WTC11 (cell line): ENCODE data around the gene KRTAP19-6. TPM values are rescaled to one million over a fixed set of nuclear protein-coding genes. Genes with fewer than 3 reads are reported as not detected.
"Not testable (repeated sequence)": the region's sequence is repeated elsewhere in the genome, so short reads cannot be mapped to it uniquely, and the experiment has no call there.

Experiments
- ATAC-seq: fragments of 200-7000 bp; cut with Tn5 transposase; 2 replicates; pipeline ENCODE4 v1.10.0; 2021; ENCODE audit warnings: mild to moderate bottlenecking, moderate library complexity
- CTCF ChIA-PET: fragments of 300-600 bp; sonication (Branson Sonifier 250); formaldehyde crosslinking; loops from one replicate; lab custom pipeline; 2021; ENCODE audit warnings: antibody characterized with exemption; lab: Charles Lee
- POLR2A ChIA-PET: fragments of 350-600 bp; sonication (Branson Sonifier 250); formaldehyde crosslinking; loops from one replicate; lab custom pipeline; 2021; ENCODE audit warnings: antibody characterized with exemption; lab: Charles Lee
- DNase-seq: peaks from one replicate; pipeline ENCODE4 v3.0.0; 2021; ENCODE audit warnings: low spot score
- H3K27ac Mint-ChIP-seq: 2 replicates; pipeline ENCODE4 v1.8.0; 2021; ENCODE audit warnings: mixed read lengths
- H3K27me3 Mint-ChIP-seq: 2 replicates; pipeline ENCODE4 v1.8.0; 2021; ENCODE audit warnings: low read depth, mild to moderate bottlenecking, moderate library complexity, mixed read lengths
- H3K36me3 Mint-ChIP-seq: 2 replicates; pipeline ENCODE4 v1.8.0; 2021; ENCODE audit warnings: mixed read lengths
- H3K4me1 Mint-ChIP-seq: 2 replicates; pipeline ENCODE4 v1.8.0; 2022; ENCODE audit warnings: mixed read lengths
- H3K4me3 Mint-ChIP-seq: 2 replicates; pipeline ENCODE4 v1.8.0; 2021; ENCODE audit warnings: mild to moderate bottlenecking, moderate library complexity, mixed read lengths
- H3K9me3 Mint-ChIP-seq: 2 replicates; pipeline ENCODE4 v1.8.0; 2021; ENCODE audit warnings: mixed read lengths
- ARID4B ChIP-seq: sonication (generic); formaldehyde crosslinking; IDR thresholded peaks from 2 replicates; pipeline ENCODE4 v1.8.0; 2023; ENCODE audit warnings: missing genetic modification reagents, mild to moderate bottlenecking, borderline replicate concordance
- ATF3 ChIP-seq: sonication (generic); formaldehyde crosslinking; conservative IDR thresholded peaks from 2 replicates; pipeline ENCODE4 v1.8.1; 2022; ENCODE audit warnings: mild to moderate bottlenecking, missing genetic modification reagents
- ATF6 ChIP-seq: sonication (generic); formaldehyde crosslinking; IDR thresholded peaks from 2 replicates; pipeline ENCODE4 v1.8.1; 2023; ENCODE audit warnings: mild to moderate bottlenecking, missing genetic modification reagents
- CTCF ChIP-seq: fragments of 200-600 bp; IDR thresholded peaks from 2 replicates; pipeline ENCODE4 v1.8.0; 2022; ENCODE audit warnings: antibody characterized with exemption
- ELF4 ChIP-seq: sonication (generic); formaldehyde crosslinking; IDR thresholded peaks from 2 replicates; pipeline ENCODE4 v1.8.1; 2022; ENCODE audit warnings: low read depth, mild to moderate bottlenecking, moderate library complexity, missing genetic modification reagents
- EMX1 ChIP-seq: fragments of 250-450 bp; sonication (Bioruptor Pico); IDR thresholded peaks from 2 replicates; pipeline ENCODE4 v1.8.0; 2021; ENCODE audit warnings: mild to moderate bottlenecking
- ETV6 ChIP-seq: sonication (generic); formaldehyde crosslinking; IDR thresholded peaks from 2 replicates; pipeline ENCODE4 v1.8.1; 2022; ENCODE audit warnings: mild to moderate bottlenecking, missing genetic modification reagents
- HMGA2 ChIP-seq: fragments of 250-450 bp; sonication (Bioruptor Pico); IDR thresholded peaks from 2 replicates; pipeline ENCODE4 v1.4.0; 2021; ENCODE audit warnings: mild to moderate bottlenecking, moderate library complexity
- IRF2 ChIP-seq: sonication (generic); formaldehyde crosslinking; IDR thresholded peaks from 2 replicates; pipeline ENCODE4 v1.8.0; 2022; ENCODE audit warnings: low read depth, missing genetic modification reagents, borderline replicate concordance
- JAZF1 ChIP-seq: fragments of 250-450 bp; sonication (Bioruptor Pico); IDR thresholded peaks from 2 replicates; pipeline ENCODE4 v1.9.0; 2021; ENCODE audit warnings: moderate library complexity, mild to moderate bottlenecking, inconsistent platforms
- KAT7 ChIP-seq: sonication (generic); formaldehyde crosslinking; IDR thresholded peaks from 2 replicates; pipeline ENCODE4 v1.8.1; 2023; ENCODE audit warnings: missing genetic modification reagents, mild to moderate bottlenecking, borderline replicate concordance
- MAX ChIP-seq: sonication (generic); formaldehyde crosslinking; IDR thresholded peaks from 2 replicates; pipeline ENCODE4 v1.8.0; 2022; ENCODE audit warnings: mild to moderate bottlenecking, missing genetic modification reagents
- MLX ChIP-seq: sonication (generic); formaldehyde crosslinking; IDR thresholded peaks from 2 replicates; pipeline ENCODE4 v1.8.1; 2023; ENCODE audit warnings: mild to moderate bottlenecking, missing genetic modification reagents, moderate library complexity
- MYBL2 ChIP-seq: sonication (generic); formaldehyde crosslinking; IDR thresholded peaks from 2 replicates; pipeline ENCODE4 v1.8.1; 2023; ENCODE audit warnings: mild to moderate bottlenecking, moderate library complexity, missing genetic modification reagents
- NFYB ChIP-seq: sonication (generic); formaldehyde crosslinking; conservative IDR thresholded peaks from 2 replicates; pipeline ENCODE4 v1.8.0; 2022; ENCODE audit warnings: low read depth, missing genetic modification reagents
- NR3C1 ChIP-seq: sonication (generic); formaldehyde crosslinking; conservative IDR thresholded peaks from 2 replicates; pipeline ENCODE4 v1.8.1; 2023; ENCODE audit warnings: low read depth, mild to moderate bottlenecking, missing genetic modification reagents
- RELA ChIP-seq: sonication (generic); formaldehyde crosslinking; IDR thresholded peaks from 2 replicates; pipeline ENCODE4 v1.8.1; 2022; ENCODE audit warnings: missing genetic modification reagents, mild to moderate bottlenecking, borderline replicate concordance
- ZBTB43 ChIP-seq: sonication (generic); formaldehyde crosslinking; IDR thresholded peaks from 2 replicates; pipeline ENCODE4 v1.8.1; 2023; ENCODE audit warnings: mild to moderate bottlenecking, missing genetic modification reagents
- ZNF423 ChIP-seq: fragments of 250-450 bp; sonication (Bioruptor Pico); IDR thresholded peaks from 2 replicates; pipeline ENCODE4 v2.1.2; 2022; ENCODE audit warnings: mild to moderate bottlenecking, moderate library complexity
- total RNA-seq: library from RNA; stranded (reverse); gene quantifications from 3 replicates; pipeline ENCODE4 v1.2.3, GENCODE V29; 2021

Gene KRTAP19-6
- total RNA-seq, 1 experiment from 2014 or later, result not detected

GRCh38 chr21:30518876-30519275 lies 22.8 kb downstream of the KRTAP19-6 start:
- POLR2A ChIA-PET, result no interaction called here
- Mint-ChIP-seq H3K9me3 (peaks cover 18% of the 10 kb centered on the region), H3K4me3 (no peak overlapping the region), H3K4me1 (peaks cover 14% of the 10 kb centered on the region), H3K27me3 (no peaks in the 10 kb centered on the region; the same call in 1 of the 2 replicates), H3K27ac (no peak overlapping the region), H3K36me3 (no peaks in the 10 kb centered on the region)
- TF ChIP-seq ELF4 (CRISPR knock-in tag), result no peak
- no peak for TF ChIP-seq NFYB
- no peak for TF ChIP-seq MYBL2
- no peak for TF ChIP-seq RELA (CRISPR knock-in tag)
- no peak for TF ChIP-seq EMX1
- no peak for TF ChIP-seq KAT7 (CRISPR knock-in tag)
- TF ChIP-seq MLX (CRISPR knock-in tag), result no peak
- CTCF ChIA-PET, result no interaction called here
- ATAC-seq (no peak), DNase-seq (no peak)

GRCh38 chr21:30515681-30516080 lies 26.0 kb downstream of the KRTAP19-6 start:
- H3K27ac Mint-ChIP-seq, result no peak overlapping the region
- ATAC-seq, result 0 out of 2 replicates have a peak, but pooled peaks have one; percentile 34

GRCh38 chr21:30505621-30506205 lies 36.0 kb downstream of the KRTAP19-6 start:
- H3K27me3 Mint-ChIP-seq, H3K36me3 Mint-ChIP-seq, H3K27ac Mint-ChIP-seq, H3K4me3 Mint-ChIP-seq, H3K4me1 Mint-ChIP-seq, POLR2A ChIA-PET, H3K9me3 Mint-ChIP-seq: not testable (repeated sequence)
- CTCF ChIA-PET, result interaction anchor here (0.6 to 1.8 kb wide), 12 partner anchors 8 to 1129 kb away, joined by 3 to 11 read pairs (median 4); partner anchors contain the start of genes KRTAP19-3 and KRTAP19-4
- DNase-seq (peak; percentile 30), ATAC-seq (peak; percentile 74)
- TF ChIP-seq CTCF, result peak; percentile 65

More at GRCh38 chr21:30515681-30516080, 26.0 kb downstream of the KRTAP19-6 start:
- no peaks in the 10 kb centered on the region for H3K36me3 Mint-ChIP-seq
- no peak for DNase-seq
- ChIA-PET CTCF (interaction anchor here (2.0 kb wide), 1 partner anchor 10 kb away, joined by 11 read pairs; no protein-coding TSS in a partner anchor), POLR2A (no interaction called here)
- peaks cover 14% of the 10 kb centered on the region for H3K4me1 Mint-ChIP-seq
- H3K4me3 Mint-ChIP-seq, result no peak overlapping the region
- no peaks in the 10 kb centered on the region; the same call in 1 of the 2 replicates for H3K27me3 Mint-ChIP-seq
- no peak for TF ChIP-seq ATF3
- no peak for TF ChIP-seq NR3C1
- TF ChIP-seq JAZF1 (CRISPR knock-in tag), result no peak
- no peak for TF ChIP-seq IRF2 (CRISPR knock-in tag)
- TF ChIP-seq ETV6 (CRISPR knock-in tag), result no peak
- no peak for TF ChIP-seq ZNF423 (CRISPR knock-in tag)
- no peak for TF ChIP-seq RELA (CRISPR knock-in tag)
- H3K9me3 Mint-ChIP-seq, result peaks cover 12% of the 10 kb centered on the region

GRCh38 chr21:30502041-30502440 lies 39.6 kb downstream of the KRTAP19-6 start, which contains the start of gene KRTAP19-5:
Gene KRTAP19-5 (minus strand): TSS chr21:30502141. CDS start chr21:30502090, 51 bp downstream.
- DNase-seq, result no peak
- CTCF ChIA-PET, result no interaction called here
- H3K27ac Mint-ChIP-seq, result no peak within 1 kb of the TSS
- POLR2A ChIA-PET, result no interaction called here
- no peak within 1 kb of the TSS for H3K4me3 Mint-ChIP-seq
- no peak for TF ChIP-seq HMGA2 (CRISPR knock-in tag)
- no peak for TF ChIP-seq ATF6 (CRISPR knock-in tag)
- no peak for TF ChIP-seq ZBTB43
- TF ChIP-seq MAX (CRISPR knock-in tag), result no peak
- no peak for TF ChIP-seq ARID4B (CRISPR knock-in tag)
- TF ChIP-seq, all 79 proteins: peak for 0
- no peaks in the 10 kb centered on the region for H3K27me3 Mint-ChIP-seq
- peaks cover 3% of the 10 kb centered on the region; the same call in 1 of the 2 replicates for H3K9me3 Mint-ChIP-seq
- H3K4me1 Mint-ChIP-seq, result 0 out of 2 replicates have a peak, but pooled peaks cover 3% of the 10 kb centered on the region
- no peak for ATAC-seq
- H3K36me3 Mint-ChIP-seq, result no peaks in the 10 kb centered on the region
